Lung (tissue), 12 donors: ENCODE results near the gene BRS3. TPM values are rescaled to one million over a fixed set of nuclear protein-coding genes. Genes with fewer than 3 reads are reported as not detected.

Source experiments
- ATAC-seq: fragments of 200-7000 bp; cut with Tn5 transposase; one replicate; pipeline ENCODE4 v1.9.1; 2020; ENCODE audit warnings: moderate number of reproducible peaks; ENCODE audit not compliant: insufficient read depth, low FRiP score
- DNase-seq, 3 donors: peaks; one replicate each; pipeline ENCODE4 v3.0.0-alpha.2; 2013 to 2017
- H3K27ac ChIP-seq, 2 donors: one replicate each; pipeline ENCODE4 v1.5.1; 2013; ENCODE audit warnings: mild to moderate bottlenecking in 2 of 2, moderate library complexity in 2 of 2, control low read depth in 1 of 2, inconsistent platforms in 1 of 2, low read depth in 1 of 2, low read length in 1 of 2
- H3K27me3 ChIP-seq, 3 donors: one replicate each; pipeline ENCODE4 v1.5.1; 2013; ENCODE audit warnings: low read length in 2 of 3; ENCODE audit not compliant: control insufficient read depth in 3 of 3, insufficient read depth in 3 of 3
- H3K36me3 ChIP-seq, 4 donors: one replicate each; pipeline ENCODE4 v1.5.1; 2013; ENCODE audit warnings: low read length in 4 of 4, mild to moderate bottlenecking in 1 of 4, moderate library complexity in 1 of 4; ENCODE audit not compliant: control insufficient read depth in 4 of 4, insufficient read depth in 4 of 4
- H3K4me1 ChIP-seq, 5 donors: one replicate each; pipeline ENCODE4 v1.5.1; 2013; ENCODE audit warnings: low read length in 5 of 5, mild to moderate bottlenecking in 2 of 5, moderate library complexity in 1 of 5; ENCODE audit not compliant: control insufficient read depth in 5 of 5, insufficient read depth in 5 of 5
- H3K4me3 ChIP-seq: one replicate; pipeline ENCODE4 v1.5.1; 2013; ENCODE audit warnings: mild to moderate bottlenecking, control low read depth, moderate library complexity
- H3K9ac ChIP-seq, 2 donors: one replicate each; pipeline ENCODE4 v1.5.1; 2013; ENCODE audit warnings: low read length in 2 of 2, control low read depth in 1 of 2; ENCODE audit not compliant: insufficient read depth in 1 of 2
- H3K9me3 ChIP-seq, 4 donors: one replicate each; pipeline ENCODE4 v1.5.1; 2013; ENCODE audit warnings: low read length in 3 of 4, mild to moderate bottlenecking in 1 of 4, moderate library complexity in 1 of 4; ENCODE audit not compliant: control insufficient read depth in 4 of 4, insufficient read depth in 3 of 4
- WGBS, 2 donors: extraction: QIAGEN DNeasy Blood & Tissue Kit; methylation state at CpG; one replicate each; pipeline ENCODE4 v1.1.7; 2013; 5-methylcytosine and 5-hydroxymethylcytosine counted together
- polyA plus RNA-seq, 2 donors: library from polyadenylated mRNA; stranded (reverse); fragments of 200-250 nt; gene quantifications; one replicate each; pipeline ENCODE4 v1.2.1, GENCODE V29; 2013
- total RNA-seq, 2 donors: library from RNA; depleted of rRNA in 1 of 2; stranded (reverse); fragments of >200 nt in 1 of 2; gene quantifications; one replicate each; pipeline ENCODE4 v1.2.1, GENCODE V29; 2014 to 2021
- TF ChIP-seq, protein P1 (sequence below): IDR thresholded peaks from 2 replicates; pipeline ENCODE4 v1.5.1; 2012; ENCODE audit warnings: mild to moderate bottlenecking; ENCODE audit errors: control extremely low read depth, extremely low read depth
- donor health status: control.
- donor health status: control.
- donor health status: Bipolar disorder and iron deficiency.
- donor health status: healthy.
- donor health status: DM: yes; HTN: yes; CAD: no.

BRS3 gene
- total and polyA plus RNA-seq, 4 donors = not detected

DNA sequence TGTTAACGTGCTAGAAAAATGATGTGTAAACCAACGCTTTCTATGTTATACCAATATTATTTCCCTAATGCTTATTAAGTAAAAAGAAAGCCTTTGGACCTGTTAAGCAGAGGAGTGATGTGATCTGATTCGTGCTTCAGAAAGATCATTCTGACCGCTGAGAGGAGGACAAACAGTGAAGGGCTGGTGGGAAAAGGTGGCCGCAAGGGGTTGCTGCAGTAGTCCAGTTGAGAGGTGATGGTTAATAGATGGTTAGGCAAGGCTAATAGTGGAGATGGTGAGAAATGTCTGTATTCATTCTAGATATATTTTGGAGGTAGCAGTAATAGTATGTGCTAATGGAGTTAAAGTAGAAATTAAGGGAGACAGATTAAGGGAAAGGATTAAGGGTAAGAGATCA is 31.3 kb downstream of the BRS3 start:
- no peak for ATAC-seq
- H3K36me3 ChIP-seq = no peaks in the 10 kb centered on the region
- no peaks in the 10 kb centered on the region for H3K9me3 ChIP-seq
- H3K4me1 ChIP-seq = no peaks in the 10 kb centered on the region
- no peak overlapping the region for H3K9ac ChIP-seq
- H3K27me3 ChIP-seq = peaks cover 0 to 13% (median 0%) of the 10 kb centered on the region in 3 donors
- WGBS, 2 donors = 67 to 91% methylated on average over 5 of the region's 5 CpGs
- DNase-seq = no peak
- H3K4me3 ChIP-seq = no peak overlapping the region
- TF ChIP-seq, protein P1, sequence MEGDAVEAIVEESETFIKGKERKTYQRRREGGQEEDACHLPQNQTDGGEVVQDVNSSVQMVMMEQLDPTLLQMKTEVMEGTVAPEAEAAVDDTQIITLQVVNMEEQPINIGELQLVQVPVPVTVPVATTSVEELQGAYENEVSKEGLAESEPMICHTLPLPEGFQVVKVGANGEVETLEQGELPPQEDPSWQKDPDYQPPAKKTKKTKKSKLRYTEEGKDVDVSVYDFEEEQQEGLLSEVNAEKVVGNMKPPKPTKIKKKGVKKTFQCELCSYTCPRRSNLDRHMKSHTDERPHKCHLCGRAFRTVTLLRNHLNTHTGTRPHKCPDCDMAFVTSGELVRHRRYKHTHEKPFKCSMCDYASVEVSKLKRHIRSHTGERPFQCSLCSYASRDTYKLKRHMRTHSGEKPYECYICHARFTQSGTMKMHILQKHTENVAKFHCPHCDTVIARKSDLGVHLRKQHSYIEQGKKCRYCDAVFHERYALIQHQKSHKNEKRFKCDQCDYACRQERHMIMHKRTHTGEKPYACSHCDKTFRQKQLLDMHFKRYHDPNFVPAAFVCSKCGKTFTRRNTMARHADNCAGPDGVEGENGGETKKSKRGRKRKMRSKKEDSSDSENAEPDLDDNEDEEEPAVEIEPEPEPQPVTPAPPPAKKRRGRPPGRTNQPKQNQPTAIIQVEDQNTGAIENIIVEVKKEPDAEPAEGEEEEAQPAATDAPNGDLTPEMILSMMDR = no peak
- H3K27ac ChIP-seq = no peak overlapping the region

DNA sequence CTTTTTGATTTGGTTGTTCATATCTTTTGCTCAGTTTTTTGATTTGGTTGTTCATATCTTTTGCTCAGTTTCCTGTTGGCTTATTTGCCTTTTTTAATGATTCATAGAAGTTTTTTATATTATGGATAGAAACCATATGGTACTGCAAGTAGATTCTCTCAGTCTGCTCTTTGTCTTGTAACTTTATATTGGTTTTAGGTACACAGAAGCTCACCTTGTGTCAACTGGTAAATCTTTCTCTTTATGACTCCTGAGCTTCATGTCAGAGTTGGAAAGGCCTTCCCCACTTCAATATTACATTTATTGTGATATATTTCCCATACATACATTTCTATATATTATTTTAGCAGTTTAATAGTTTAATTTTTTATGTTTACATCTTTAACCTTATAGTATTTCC is 36.0 kb downstream of the BRS3 start:
- Histone ChIP-seq H3K4me1 (peaks cover 0 to 4% (median 0%) of the 10 kb centered on the region in 5 donors), H3K27ac (no peak overlapping the region), H3K27me3 (peaks cover 0 to 8% (median 0%) of the 10 kb centered on the region in 3 donors), H3K9me3 (no peaks in the 10 kb centered on the region), H3K36me3 (no peaks in the 10 kb centered on the region), H3K9ac (no peak overlapping the region), H3K4me3 (no peak overlapping the region)
- TF ChIP-seq, protein P1 = no peak
- ATAC-seq (no peak), DNase-seq (no peak)

DNA sequence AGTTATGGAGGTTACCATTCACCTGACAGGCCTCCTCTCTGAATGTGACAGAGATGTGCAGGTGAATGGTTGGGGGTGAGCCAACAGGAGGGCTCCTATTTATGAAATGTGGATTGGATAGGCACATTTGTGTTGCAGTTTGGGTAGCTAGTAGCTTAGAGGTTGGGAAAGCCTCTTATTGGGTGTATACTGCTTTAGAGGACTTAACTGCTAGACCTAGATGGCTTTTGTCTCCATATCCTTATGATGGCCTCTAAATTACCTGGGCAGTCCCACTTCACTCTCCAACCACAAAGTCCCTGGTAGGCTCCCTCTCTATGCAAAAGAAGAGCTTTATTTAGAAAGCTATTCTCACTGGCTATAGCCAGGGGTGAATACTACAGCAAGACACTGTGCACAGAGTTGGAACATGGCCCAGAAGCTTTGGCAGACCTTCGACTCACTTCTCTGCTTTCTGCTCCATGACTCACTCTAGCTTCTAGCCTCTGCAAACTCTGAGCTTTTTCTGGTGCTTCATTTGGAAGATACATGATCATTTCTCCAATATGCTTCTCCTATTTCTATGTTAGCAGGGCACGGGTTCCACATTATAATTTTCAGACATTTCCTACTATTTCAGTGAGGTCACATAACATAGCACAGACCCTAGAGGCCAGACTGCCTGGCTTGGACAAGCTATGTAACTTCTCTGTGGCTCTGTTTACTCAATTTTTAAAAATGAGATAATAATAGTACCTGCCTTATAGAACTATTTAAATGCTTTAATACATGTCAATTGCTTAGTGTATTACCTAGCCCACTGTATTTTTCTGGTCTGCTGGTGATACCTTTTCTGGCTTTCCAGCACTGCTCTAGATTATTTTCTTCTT is 38.2 kb downstream of the BRS3 start:
- Histone ChIP-seq H3K27ac (peak overlapping the region in 1 of 2 donors; percentile 66), H3K36me3 (no peaks in the 10 kb centered on the region), H3K27me3 (peaks cover 0 to 12% (median 4%) of the 10 kb centered on the region in 3 donors), H3K4me3 (no peak overlapping the region), H3K4me1 (peaks cover 0 to 4% (median 0%) of the 10 kb centered on the region in 5 donors), H3K9me3 (no peaks in the 10 kb centered on the region), H3K9ac (no peak overlapping the region)
- ATAC-seq (peak; percentile 62), DNase-seq (peak; percentile 69 to 94 (median 84))
- 38 to 80% methylated on average over 2 of the region's 2 CpGs for WGBS, 2 donors
- TF ChIP-seq, protein P1 = no peak
